ENCODE results near the gene RTN4RL2. TPM values are rescaled to one million over a fixed set of nuclear protein-coding genes. Genes with fewer than 3 reads are reported as not detected.
A peak's percentile ranks its signal among the peaks of the same experiment; 100 is the strongest.

The RTN4RL2 gene
- total RNA-seq (1 to 10 TPM in 2 of 7 donors, under 1 TPM in 5; 0.23 to 2.0 (median 0.83) TPM), polyA plus RNA-seq (under 1 TPM in 1 of 2 donors, not detected in 1; 0.53 TPM)
- long read RNA-seq, donor 1 = 0 reads
- long read RNA-seq, donor 2, partial matches to known transcripts = 0 of 2 reads
- long read RNA-seq, donor 2, other reads (novel, unspliced or antisense) = 0 of 2 reads
- long read RNA-seq, donor 3, partial matches to known transcripts = 0 of 5 reads
- long read RNA-seq, donor 3, other reads (novel, unspliced or antisense) = 5 of 5 reads

- H3K36me3 ChIP-seq = no peaks in the 10 kb centered on the region
- peaks cover 6% of the 10 kb centered on the region for H3K27me3 ChIP-seq
- no peaks in the 10 kb centered on the region for H3K9me3 ChIP-seq
- no peak for DNase-seq
- intact Hi-C loops (cut with DNase I) = loop anchor here in 2 of 4 donors (5.0 to 10.0 kb wide), 2 partner anchors 62 to 105 kb away; no protein-coding TSS in a partner anchor
- H3K4me3 ChIP-seq = peak within 1 kb of the TSS; percentile 24
- H3K4me1 ChIP-seq (ENCODE audit: insufficient read depth) = peaks cover 9% of the 10 kb centered on the region
- WGBS, 3 donors = 0 to 1% (median 0%) methylated on average over 56 to 66 of the region's 66 CpGs
- H3K27ac ChIP-seq = no peak within 1 kb of the TSS
- TF ChIP-seq CTCF (IDR thresholded peaks at IDR 0.05) = no peak
- TF ChIP-seq POLR2A (IDR thresholded peaks at IDR 0.05) = no peak
- no peak for TF ChIP-seq EP300 (IDR thresholded peaks at IDR 0.05)
These were observed at the start of gene RTN4RL2 for GRCh38 chr11:57460022-57460757. RTN4RL2 (plus strand) TSS chr11:57460528; CDS start chr11:57460866, 338 bp downstream.

GRCh38 chr11:57413681-57414080 is 46.6 kb upstream of the RTN4RL2 start:
- H3K4me3 ChIP-seq = no peak overlapping the region
- TF ChIP-seq EP300 (IDR thresholded peaks at IDR 0.05) (no peak), POLR2A (IDR thresholded peaks at IDR 0.05) (no peak), CTCF (IDR thresholded peaks at IDR 0.05) (no peak)
- 91 to 95% (median 91%) methylated on average over 4 of the region's 4 CpGs for WGBS, 3 donors
- no peak overlapping the region for H3K27ac ChIP-seq
- H3K27me3 ChIP-seq = no peaks in the 10 kb centered on the region
- H3K4me1 ChIP-seq (ENCODE audit: insufficient read depth) = no peaks in the 10 kb centered on the region
- intact Hi-C loops (cut with DNase I) = no loop called here
- DNase-seq = no peak
- no peaks in the 10 kb centered on the region for H3K36me3 ChIP-seq
- no peaks in the 10 kb centered on the region for H3K9me3 ChIP-seq

GRCh38 chr11:57414612-57415212 is 45.6 kb upstream of the RTN4RL2 start:
- Histone ChIP-seq H3K4me1 (ENCODE audit: insufficient read depth) (no peaks in the 10 kb centered on the region), H3K27me3 (no peaks in the 10 kb centered on the region), H3K36me3 (no peaks in the 10 kb centered on the region), H3K9me3 (no peaks in the 10 kb centered on the region), H3K27ac (no peak overlapping the region), H3K4me3 (no peak overlapping the region)
- DNase-seq = no peak
- WGBS, 3 donors = 96 to 97% (median 96%) methylated on average over 11 of the region's 11 CpGs
- TF ChIP-seq CTCF (IDR thresholded peaks at IDR 0.05) (no peak), EP300 (IDR thresholded peaks at IDR 0.05) (no peak), POLR2A (IDR thresholded peaks at IDR 0.05) (no peak)
- intact Hi-C loops (cut with DNase I) = no loop called here

- no peaks in the 10 kb centered on the region for H3K9me3 ChIP-seq
- H3K4me3 ChIP-seq = no peak overlapping the region
- no peak for DNase-seq
- TF ChIP-seq EP300 (IDR thresholded peaks at IDR 0.05) (no peak), CTCF (IDR thresholded peaks at IDR 0.05) (no peak), POLR2A (IDR thresholded peaks at IDR 0.05) (no peak)
- H3K36me3 ChIP-seq = no peaks in the 10 kb centered on the region
- no peaks in the 10 kb centered on the region for H3K4me1 ChIP-seq (ENCODE audit: insufficient read depth)
- WGBS, 3 donors = 86 to 94% (median 88%) methylated on average over 3 of the region's 3 CpGs
- no peak overlapping the region for H3K27ac ChIP-seq
- no peaks in the 10 kb centered on the region for H3K27me3 ChIP-seq
- intact Hi-C loops (cut with DNase I) = no loop called here
These were observed 43.9 kb upstream of the RTN4RL2 start for GRCh38 chr11:57416436-57416835.

Data from ovary (tissue), 10 donors.